SU-DHL-6 (cell line): ENCODE measurements around the gene PLB1.

ENCODE experiments used
- H2AFZ ChIP-seq: fragments of 200-600 bp; sonication (generic); 2 replicates; pipeline ENCODE4 v1.6.1; 2014; ENCODE audit warnings: low read depth, mild to moderate bottlenecking, moderate library complexity, mixed read lengths, antibody characterized with exemption, low read length; ENCODE audit not compliant: severe bottlenecking
- H3F3A ChIP-seq: fragments of 200-600 bp; shearing (Covaris generic); 2 replicates; pipeline ENCODE4 v1.6.0; 2016; ENCODE audit warnings: antibody characterized with exemption, mild to moderate bottlenecking; ENCODE audit not compliant: insufficient read depth
- H3K27ac ChIP-seq: fragments of 200-600 bp; sonication (generic); 2 replicates; pipeline ENCODE4 v1.5.1; 2016; ENCODE audit warnings: low read depth, mild to moderate bottlenecking, low read length, moderate library complexity, mixed read lengths
- H3K27me3 ChIP-seq: fragments of 200-600 bp; sonication (generic), shearing (Covaris generic); 2 replicates; pipeline ENCODE4 v1.6.0; 2014; ENCODE audit warnings: mild to moderate bottlenecking, low read length
- H3K36me3 ChIP-seq: fragments of 200-600 bp; sonication (generic); 2 replicates; pipeline ENCODE4 v1.6.1; 2014; ENCODE audit warnings: mild to moderate bottlenecking, low read length, mixed read lengths
- H3K4me2 ChIP-seq: fragments of 300-600, 200-600 bp; shearing (Covaris generic), sonication (generic); 2 replicates; pipeline ENCODE4 v1.6.0; 2014; ENCODE audit warnings: low read length, low read depth, mild to moderate bottlenecking; ENCODE audit not compliant: poor library complexity, severe bottlenecking
- H3K4me3 ChIP-seq: fragments of 200-600 bp; sonication (generic); 2 replicates; pipeline ENCODE4 v1.5.1; 2014; ENCODE audit warnings: antibody characterized with exemption, low read length, mild to moderate bottlenecking, mixed read lengths; ENCODE audit not compliant: insufficient read depth, poor library complexity, severe bottlenecking
- H3K79me2 ChIP-seq: fragments of 200-600 bp; sonication (generic); 2 replicates; pipeline ENCODE4 v1.6.1; 2014; ENCODE audit warnings: mild to moderate bottlenecking, low read length, moderate library complexity; ENCODE audit not compliant: insufficient read depth
- H3K9ac ChIP-seq: fragments of 200-600 bp; sonication (generic); 2 replicates; pipeline ENCODE4 v1.7.0; 2014; ENCODE audit warnings: mild to moderate bottlenecking, low read length
- H3K9me2 ChIP-seq: fragments of 200-600 bp; sonication (generic); replicated peaks from 2 replicates; pipeline ENCODE4 v1.6.1; 2014; ENCODE audit warnings: low read length; ENCODE audit not compliant: insufficient read depth
- H3K9me3 ChIP-seq: fragments of 200-600 bp; sonication (generic); 2 replicates; pipeline ENCODE4 v1.6.1; 2014; ENCODE audit warnings: low read length, mixed read lengths; ENCODE audit not compliant: insufficient read depth
- H4K20me1 ChIP-seq: fragments of 200-600 bp; sonication (generic); 2 replicates; pipeline ENCODE4 v1.6.1; 2014; ENCODE audit warnings: low read depth, mild to moderate bottlenecking, antibody characterized with exemption, low read length, moderate library complexity, mixed read lengths
- CTCF ChIP-seq: fragments of 200-600 bp; sonication (generic); IDR thresholded peaks from one replicate; pipeline ENCODE4 v1.5.1; 2017; ENCODE audit warnings: antibody characterized with exemption, mild to moderate bottlenecking, low read length, moderate library complexity; ENCODE audit not compliant: insufficient read depth, poor library complexity, severe bottlenecking
- EZH2phosphoT487 ChIP-seq: fragments of 200-600 bp; sonication (generic), shearing (Covaris generic); conservative IDR thresholded peaks from 2 replicates; pipeline ENCODE4 v1.6.1; 2018; ENCODE audit warnings: mild to moderate bottlenecking, antibody characterized with exemption, low read length, moderate library complexity, mixed read lengths

The PLB1 gene

DNA sequence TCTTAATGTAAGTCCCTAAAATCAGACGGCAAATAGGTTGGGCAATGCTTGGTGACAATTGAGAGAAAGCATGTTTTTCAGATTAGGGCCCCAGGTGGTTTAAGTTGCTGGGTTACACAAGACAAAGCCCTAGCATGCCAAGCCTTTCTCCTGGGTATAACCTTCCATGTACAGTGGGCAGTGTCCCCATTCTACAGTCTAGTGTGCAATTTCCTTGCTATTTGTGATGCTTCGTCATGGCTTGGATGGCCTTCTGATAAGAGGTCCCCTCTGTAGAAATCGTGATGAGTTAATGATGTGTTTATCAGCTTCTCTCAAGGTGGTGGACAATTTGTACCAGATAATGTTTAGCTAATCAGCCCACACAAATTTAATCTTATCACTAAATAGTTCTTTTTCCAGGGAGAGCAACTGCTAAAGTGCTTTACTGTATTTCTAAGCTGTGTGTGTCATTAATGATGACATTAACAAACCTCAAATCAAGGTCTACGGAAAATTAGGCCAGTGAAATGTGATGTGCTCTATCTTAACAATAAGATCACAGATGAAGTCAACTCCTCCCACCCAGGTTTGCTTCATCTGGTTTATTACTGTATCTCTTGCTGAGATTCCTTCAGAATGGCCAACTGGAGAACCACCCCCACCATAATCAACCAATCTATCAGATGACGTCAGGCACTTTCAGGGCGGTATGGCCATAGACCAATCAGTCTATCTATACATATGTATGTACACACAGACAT, 61.7 kb downstream of the PLB1 start:
- Histone ChIP-seq H4K20me1 (no peaks in the 10 kb centered on the region), H3F3A (no peaks in the 10 kb centered on the region), H3K27me3 (no peaks in the 10 kb centered on the region), H3K4me3 (no peak overlapping the region), H2AFZ (no peak overlapping the region), H3K9me2 (no peaks in the 10 kb centered on the region), H3K36me3 (no peaks in the 10 kb centered on the region), H3K27ac (no peak overlapping the region), H3K79me2 (no peaks in the 10 kb centered on the region), H3K9ac (no peak overlapping the region), H3K4me2 (no peak overlapping the region), H3K9me3 (no peaks in the 10 kb centered on the region)
- TF ChIP-seq CTCF = no peak
- no peak for TF ChIP-seq EZH2phosphoT487

GRCh38 chr2:28558158-28558820, 62.4 kb downstream of the PLB1 start:
- H3K27me3 ChIP-seq = no peaks in the 10 kb centered on the region
- TF ChIP-seq EZH2phosphoT487 (no peak), CTCF (no peak)
- no peaks in the 10 kb centered on the region for H3K36me3 ChIP-seq
- no peak overlapping the region for H2AFZ ChIP-seq
- no peaks in the 10 kb centered on the region for H3F3A ChIP-seq
- H3K9ac ChIP-seq = no peak overlapping the region
- H3K9me3 ChIP-seq = no peaks in the 10 kb centered on the region
- H3K4me3 ChIP-seq = no peak overlapping the region
- no peak overlapping the region for H3K4me2 ChIP-seq
- H3K27ac ChIP-seq = no peak overlapping the region
- no peaks in the 10 kb centered on the region for H4K20me1 ChIP-seq
- no peaks in the 10 kb centered on the region for H3K79me2 ChIP-seq
- H3K9me2 ChIP-seq = no peaks in the 10 kb centered on the region

DNA sequence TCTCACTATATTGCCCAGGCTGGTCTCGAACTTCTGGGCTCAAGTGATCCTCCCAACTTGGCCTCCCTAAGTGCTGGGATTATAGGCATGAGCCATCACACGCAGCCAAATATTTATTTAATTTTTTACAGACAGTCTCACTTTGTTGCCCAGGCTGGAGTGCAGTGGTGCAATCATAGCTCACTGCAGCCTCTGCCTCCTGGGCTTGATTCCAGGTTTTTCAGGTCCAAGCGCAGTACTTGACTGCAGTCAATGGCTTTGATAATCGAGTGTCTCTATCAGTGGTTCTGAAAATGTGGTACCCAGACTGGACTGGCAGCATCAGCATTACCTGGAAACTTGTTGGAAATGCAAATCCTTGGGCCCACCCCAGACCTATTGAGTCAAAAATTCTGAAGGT, 63.1 kb downstream of the PLB1 start:
- H3K27me3 ChIP-seq = no peaks in the 10 kb centered on the region
- H3K79me2 ChIP-seq = no peaks in the 10 kb centered on the region
- H3K36me3 ChIP-seq = no peaks in the 10 kb centered on the region

More for the DNA sequence above, 63.1 kb downstream of the PLB1 start:
- H3K4me3 ChIP-seq = no peak overlapping the region
- H3K9me2 ChIP-seq = no peaks in the 10 kb centered on the region
- H4K20me1 ChIP-seq = no peaks in the 10 kb centered on the region
- TF ChIP-seq CTCF (no peak), EZH2phosphoT487 (no peak)
- no peaks in the 10 kb centered on the region for H3F3A ChIP-seq
- H3K27ac ChIP-seq = no peak overlapping the region
- H3K4me2 ChIP-seq = no peak overlapping the region
- H3K9ac ChIP-seq = no peak overlapping the region
- no peaks in the 10 kb centered on the region for H3K9me3 ChIP-seq
- no peak overlapping the region for H2AFZ ChIP-seq
